Measurements from ENCODE around the gene ATP2A1. TPM values are rescaled to one million over a fixed set of nuclear protein-coding genes. Genes with fewer than 3 reads are reported as not detected.
A peak's percentile ranks its signal among the peaks of the same experiment; 100 is the strongest.

ATP2A1 gene
- polyA plus RNA-seq, 1 experiment, result 0.50 TPM

DNA sequence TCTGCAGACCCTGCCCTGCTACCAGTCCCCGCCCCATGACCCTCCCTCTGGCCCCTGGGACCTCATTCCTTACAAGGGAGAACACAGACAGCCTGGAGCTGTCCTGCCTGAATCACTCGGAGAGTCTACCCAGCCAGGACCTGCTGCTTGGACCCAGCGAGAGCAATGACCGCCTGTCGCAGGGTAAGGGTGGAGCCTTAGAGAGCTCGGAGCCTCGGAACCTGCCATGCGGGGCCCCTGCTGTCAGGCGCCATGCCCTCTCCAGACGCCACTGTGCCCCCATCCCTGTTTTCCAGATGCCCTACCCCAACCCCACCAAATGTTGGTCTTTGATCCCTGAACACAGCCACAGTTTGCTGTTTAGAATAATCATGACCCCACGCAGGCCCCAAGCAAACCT is 9.1 kb upstream of the ATP2A1 start:
- Histone ChIP-seq H3K27ac (ENCODE audit: low read depth, low read length) (no peak overlapping the region), H3K9me3 (ENCODE audit: control insufficient read depth, insufficient read depth, low read length) (no peaks in the 10 kb centered on the region; the same call in 1 of the 2 replicates), H3K27me3 (ENCODE audit: control insufficient read depth, insufficient read depth, low read length) (no peaks in the 10 kb centered on the region), H3K4me3 (ENCODE audit: low read depth, low read length) (no peak overlapping the region)
- CTCF ChIA-PET, result no interaction called here
- DNase-seq (ENCODE audit: low read depth, low spot score), result no peak
- POLR2A ChIA-PET, result no interaction called here
- TF ChIP-seq, protein P1, sequence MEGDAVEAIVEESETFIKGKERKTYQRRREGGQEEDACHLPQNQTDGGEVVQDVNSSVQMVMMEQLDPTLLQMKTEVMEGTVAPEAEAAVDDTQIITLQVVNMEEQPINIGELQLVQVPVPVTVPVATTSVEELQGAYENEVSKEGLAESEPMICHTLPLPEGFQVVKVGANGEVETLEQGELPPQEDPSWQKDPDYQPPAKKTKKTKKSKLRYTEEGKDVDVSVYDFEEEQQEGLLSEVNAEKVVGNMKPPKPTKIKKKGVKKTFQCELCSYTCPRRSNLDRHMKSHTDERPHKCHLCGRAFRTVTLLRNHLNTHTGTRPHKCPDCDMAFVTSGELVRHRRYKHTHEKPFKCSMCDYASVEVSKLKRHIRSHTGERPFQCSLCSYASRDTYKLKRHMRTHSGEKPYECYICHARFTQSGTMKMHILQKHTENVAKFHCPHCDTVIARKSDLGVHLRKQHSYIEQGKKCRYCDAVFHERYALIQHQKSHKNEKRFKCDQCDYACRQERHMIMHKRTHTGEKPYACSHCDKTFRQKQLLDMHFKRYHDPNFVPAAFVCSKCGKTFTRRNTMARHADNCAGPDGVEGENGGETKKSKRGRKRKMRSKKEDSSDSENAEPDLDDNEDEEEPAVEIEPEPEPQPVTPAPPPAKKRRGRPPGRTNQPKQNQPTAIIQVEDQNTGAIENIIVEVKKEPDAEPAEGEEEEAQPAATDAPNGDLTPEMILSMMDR (IDR thresholded peaks at IDR 0.05; ENCODE audit: low read depth, low read length), result no peak

- Histone ChIP-seq H3K27me3 (ENCODE audit: control insufficient read depth, insufficient read depth, low read length) (no peaks in the 10 kb centered on the region), H3K4me3 (ENCODE audit: low read depth, low read length) (no peak overlapping the region), H3K9me3 (ENCODE audit: control insufficient read depth, insufficient read depth, low read length) (no peaks in the 10 kb centered on the region; the same call in 1 of the 2 replicates), H3K27ac (ENCODE audit: low read depth, low read length) (no peak overlapping the region)
- DNase-seq (ENCODE audit: low read depth, low spot score), result no peak
- ChIA-PET POLR2A (interaction anchor here (1.3 kb wide), 1 partner anchor 10 kb away, joined by 4 read pairs; the partner anchor contains the start of gene SH2B1), CTCF (interaction anchor here (4.0 kb wide), 1 partner anchor 72 kb away, joined by 19 read pairs; no protein-coding TSS in a partner anchor)
- TF ChIP-seq, protein P1 (IDR thresholded peaks at IDR 0.05; ENCODE audit: low read depth, low read length), result no peak
Observed at GRCh38 chr16:28872952-28873351, 5.3 kb upstream of the ATP2A1 start.

GRCh38 chr16:28873543-28874201 is 4.6 kb upstream of the ATP2A1 start:
- TF ChIP-seq, protein P1 (IDR thresholded peaks at IDR 0.05; ENCODE audit: low read depth, low read length), result peak; percentile 59
- H3K27me3 ChIP-seq (ENCODE audit: control insufficient read depth, insufficient read depth, low read length), result no peaks in the 10 kb centered on the region
- no peak overlapping the region for H3K27ac ChIP-seq (ENCODE audit: low read depth, low read length)
- no peak for DNase-seq (ENCODE audit: low read depth, low spot score)
- POLR2A ChIA-PET, result interaction anchor here (0.8 to 1.3 kb wide), 2 partner anchors 10 to 27 kb away, joined by 3 to 4 read pairs; partner anchors contain the start of genes SH2B1 and TUFM
- no peak overlapping the region for H3K4me3 ChIP-seq (ENCODE audit: low read depth, low read length)
- no peaks in the 10 kb centered on the region; the same call in 1 of the 2 replicates for H3K9me3 ChIP-seq (ENCODE audit: control insufficient read depth, insufficient read depth, low read length)
- CTCF ChIA-PET, result interaction anchor here (0.6 to 4.0 kb wide), 3 partner anchors 17 to 71 kb away, joined by 3 to 19 read pairs (median 5); no protein-coding TSS in a partner anchor

- TF ChIP-seq, protein P1 (IDR thresholded peaks at IDR 0.05; ENCODE audit: low read depth, low read length), result no peak
- ChIA-PET POLR2A (interaction anchor here (0.8 to 2.0 kb wide), 2 partner anchors 11 to 28 kb away, joined by 3 to 5 read pairs; partner anchors contain the start of genes SH2B1 and TUFM), CTCF (interaction anchor here (0.6 to 4.0 kb wide), 3 partner anchors 18 to 70 kb away, joined by 3 to 19 read pairs (median 3); no protein-coding TSS in a partner anchor)
- DNase-seq (ENCODE audit: low read depth, low spot score), result no peak
- Histone ChIP-seq H3K9me3 (ENCODE audit: control insufficient read depth, insufficient read depth, low read length) (no peaks in the 10 kb centered on the region; the same call in 1 of the 2 replicates), H3K27ac (ENCODE audit: low read depth, low read length) (no peak overlapping the region), H3K27me3 (ENCODE audit: control insufficient read depth, insufficient read depth, low read length) (no peaks in the 10 kb centered on the region), H3K4me3 (ENCODE audit: low read depth, low read length) (no peak overlapping the region)
Observed at GRCh38 chr16:28874406-28874805, 3.9 kb upstream of the ATP2A1 start.
